Measurements from ENCODE around the gene GOPC. TPM values are rescaled to one million over a fixed set of nuclear protein-coding genes. Genes with fewer than 3 reads are reported as not detected.

GOPC gene
- total RNA-seq, 5 donors from 2014 or later (not counting 1 experiment from before 2014, with no cell fraction given), result 20.8 to 30.2 (median 27.5) TPM

DNA sequence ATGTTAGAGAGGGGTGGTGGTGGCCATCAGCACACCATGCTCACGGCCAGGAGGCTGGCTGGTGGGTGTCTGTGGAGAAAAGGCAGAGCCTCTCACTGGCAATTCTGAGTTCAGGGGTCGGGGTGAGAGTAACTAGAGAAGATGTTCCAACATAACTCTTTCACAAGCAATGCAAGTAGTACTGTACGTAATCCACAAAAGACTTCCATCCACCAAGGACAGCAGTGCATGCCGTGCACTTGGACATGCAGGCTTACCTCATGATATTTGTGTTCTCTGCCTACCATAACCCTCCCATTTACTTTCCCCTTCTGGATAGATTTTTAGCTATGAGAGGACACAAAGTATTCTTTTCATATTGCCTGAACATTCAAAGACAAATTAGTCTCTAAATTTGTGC, 68.5 kb downstream of the GOPC start:
- H3K4me1 Mint-ChIP-seq, result no peaks in the 10 kb centered on the region
- no peaks in the 10 kb centered on the region for H3K9me3 Mint-ChIP-seq
- Histone ChIP-seq H3K36me3 (ENCODE audit: control insufficient read depth in 2 of 2, extremely low read depth in 1 of 2, insufficient read depth in 1 of 2, low read length in 1 of 2) (no peaks in the 10 kb centered on the region), H3K4me1 (ENCODE audit: control insufficient read depth in 1 of 2, extremely low read depth in 1 of 2, insufficient read depth in 2 of 2, low read length in 2 of 2) (no peaks in the 10 kb centered on the region), H3K27ac (ENCODE audit: low read length) (no peak overlapping the region), H3K4me3 (ENCODE audit: control insufficient read depth in 1 of 2, extremely low read depth in 1 of 2, low read length in 1 of 2) (no peak overlapping the region), H3K9me3 (no peaks in the 10 kb centered on the region), H3K27me3 (replicated peaks in 1 of 2; ENCODE audit: control insufficient read depth in 2 of 2, extremely low read depth in 1 of 2, insufficient read depth in 2 of 2, low read length in 1 of 2) (peaks cover 0 to 3% of the 10 kb centered on the region in 2 experiments)
- POLR2A ChIA-PET, result no interaction called here
- CTCF ChIA-PET, result no interaction called here
- WGBS (ENCODE audit: insufficient coverage), result no CpG with 5 or more reads among the region's 4 CpGs
- H3K27me3 Mint-ChIP-seq, result peaks cover 0 to 12% of the 10 kb centered on the region in 2 donors
- H3K4me3 Mint-ChIP-seq, result no peak overlapping the region
- no peaks in the 10 kb centered on the region for H3K36me3 Mint-ChIP-seq
- ATAC-seq (replicated peaks in 1 of 4) (no peak), DNase-seq (no peak)
- no peak overlapping the region for H3K27ac Mint-ChIP-seq

DNA sequence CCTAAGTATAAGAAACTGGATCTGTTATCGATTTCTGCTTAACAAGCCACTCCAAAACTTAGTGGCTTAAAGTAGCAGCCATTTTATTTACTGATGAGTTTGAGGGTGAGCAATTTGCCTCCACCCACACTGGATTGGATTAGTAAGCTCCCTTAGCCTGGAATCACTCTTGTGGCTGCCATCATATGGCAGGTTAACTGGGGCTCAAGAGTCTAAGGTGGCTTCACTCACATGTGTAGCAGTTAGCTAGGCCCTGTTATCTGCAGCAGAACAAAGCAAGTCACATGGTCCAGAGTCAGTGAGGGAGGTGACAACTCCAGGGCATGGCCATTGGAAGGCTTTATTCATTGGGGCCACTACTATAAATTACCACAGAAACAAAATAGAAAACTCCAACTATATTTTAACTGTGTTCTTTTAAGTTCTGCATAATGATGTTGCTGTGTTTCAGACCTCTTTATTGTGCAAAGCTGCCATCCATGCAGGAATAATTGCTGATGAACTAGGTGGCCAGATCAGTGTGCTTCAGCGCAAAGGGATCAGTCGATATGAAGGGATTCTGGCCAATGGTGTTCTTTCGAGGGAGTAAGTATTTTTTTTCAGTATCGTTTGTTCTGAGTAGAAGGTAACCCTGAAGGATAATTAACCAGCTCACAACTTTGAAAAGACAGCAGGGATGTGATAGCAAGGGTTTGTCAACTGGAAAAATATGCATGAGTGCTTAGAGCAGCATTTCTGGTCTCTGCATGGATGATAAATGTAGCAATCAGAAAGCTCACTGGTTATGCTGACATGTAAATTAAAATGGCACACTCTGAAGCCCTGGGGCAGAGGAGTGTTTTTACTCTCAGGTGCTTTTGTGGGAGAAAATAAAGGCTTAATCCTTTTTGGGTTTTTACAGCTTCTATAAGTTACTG, 70.2 kb downstream of the GOPC start:
- WGBS (ENCODE audit: insufficient coverage), result 100% methylated on average over 3 of the region's 5 CpGs
- Mint-ChIP-seq H3K4me1 (no peaks in the 10 kb centered on the region), H3K9me3 (no peaks in the 10 kb centered on the region), H3K36me3 (no peaks in the 10 kb centered on the region), H3K27ac (no peak overlapping the region), H3K27me3 (peaks cover 0 to 3% of the 10 kb centered on the region in 2 donors), H3K4me3 (no peak overlapping the region)
- no peak for DNase-seq
- peaks cover 0 to 3% of the 10 kb centered on the region in 2 experiments for H3K27me3 ChIP-seq (replicated peaks in 1 of 2; ENCODE audit: control insufficient read depth in 2 of 2, extremely low read depth in 1 of 2, insufficient read depth in 2 of 2, low read length in 1 of 2)
- ChIA-PET CTCF (no interaction called here), POLR2A (interaction anchor here in 1 of 2 donors (0.6 kb wide), 3 partner anchors 15 to 1475 kb away, joined by 3 to 5 read pairs (median 3); no protein-coding TSS in a partner anchor)
- H3K27ac ChIP-seq (ENCODE audit: low read length), result no peak overlapping the region
- no peaks in the 10 kb centered on the region for H3K4me1 ChIP-seq (ENCODE audit: control insufficient read depth in 1 of 2, extremely low read depth in 1 of 2, insufficient read depth in 2 of 2, low read length in 2 of 2)
- no peaks in the 10 kb centered on the region for H3K9me3 ChIP-seq
- no peak for ATAC-seq (replicated peaks in 1 of 4)
- no peaks in the 10 kb centered on the region for H3K36me3 ChIP-seq (ENCODE audit: control insufficient read depth in 2 of 2, extremely low read depth in 1 of 2, insufficient read depth in 1 of 2, low read length in 1 of 2)
- no peak overlapping the region for H3K4me3 ChIP-seq (ENCODE audit: control insufficient read depth in 1 of 2, extremely low read depth in 1 of 2, low read length in 1 of 2)

DNA sequence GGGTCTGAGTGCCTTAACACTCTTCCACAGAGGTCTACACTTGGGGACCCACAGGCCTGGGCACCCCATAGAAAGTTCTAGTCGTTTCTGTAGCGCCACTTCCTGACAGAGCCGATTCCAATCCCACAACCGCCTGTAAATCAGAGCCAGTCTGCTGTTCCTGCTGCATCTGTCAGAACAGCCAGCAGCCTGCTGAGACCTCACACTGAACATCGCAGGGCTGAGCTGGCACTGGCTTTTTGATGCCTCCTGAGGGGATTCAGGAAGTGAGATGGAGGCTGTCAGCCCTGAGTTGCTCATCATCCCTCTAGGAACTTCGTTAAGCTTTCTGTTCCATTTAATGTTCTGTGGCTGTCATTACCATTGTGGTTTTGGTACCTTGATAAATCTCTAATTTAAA, 71.0 kb downstream of the GOPC start:
- ChIA-PET POLR2A (interaction anchor here in 1 of 2 donors (0.6 kb wide), 1 partner anchor 16 kb away, joined by 3 read pairs; no protein-coding TSS in a partner anchor), CTCF (interaction anchor here (0.6 to 1.5 kb wide), 2 partner anchors 24 to 81 kb away, joined by 3 to 5 read pairs; no protein-coding TSS in a partner anchor)
- no peak overlapping the region for H3K4me3 Mint-ChIP-seq

DNA sequence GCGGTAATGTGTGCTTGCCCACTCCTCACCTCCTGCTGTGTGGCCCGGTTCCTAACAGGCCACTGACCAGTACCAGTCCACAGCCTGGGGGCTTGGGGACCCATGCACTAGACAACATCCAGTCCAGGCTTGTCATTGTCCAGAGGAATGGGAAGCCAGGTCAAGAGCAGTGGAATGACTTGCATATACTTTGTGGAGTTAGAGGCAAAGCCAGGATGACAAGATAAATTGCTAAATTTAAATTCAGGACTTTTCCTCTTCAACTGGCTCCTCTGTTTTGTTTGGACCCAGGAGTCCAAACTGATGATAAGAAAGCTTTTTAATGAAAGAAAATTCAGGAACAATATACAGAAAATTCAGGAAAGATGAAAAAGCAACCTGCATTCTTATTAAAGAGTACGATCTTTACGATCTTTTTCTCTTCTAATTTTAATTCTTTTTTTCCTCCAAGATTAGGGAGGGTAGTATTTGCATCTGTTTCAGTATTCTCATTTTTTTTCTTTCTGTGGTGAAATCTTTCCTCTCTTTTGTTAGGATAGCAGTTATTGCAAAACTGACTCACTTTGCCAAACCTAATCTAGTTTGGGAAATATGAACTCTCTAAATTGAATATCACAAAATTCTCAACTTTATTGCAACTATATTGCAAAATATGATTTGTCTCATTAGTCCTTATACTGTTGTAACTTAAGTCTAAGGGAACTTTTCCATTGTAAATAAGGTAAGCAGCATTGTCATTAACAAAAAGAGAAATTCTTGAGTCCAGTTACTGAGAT, 71.7 kb downstream of the GOPC start:
- Histone ChIP-seq H3K4me3 (ENCODE audit: control insufficient read depth in 1 of 2, extremely low read depth in 1 of 2, low read length in 1 of 2) (no peak overlapping the region), H3K27ac (ENCODE audit: low read length) (no peak overlapping the region), H3K36me3 (ENCODE audit: control insufficient read depth in 2 of 2, extremely low read depth in 1 of 2, insufficient read depth in 1 of 2, low read length in 1 of 2) (no peaks in the 10 kb centered on the region), H3K4me1 (ENCODE audit: control insufficient read depth in 1 of 2, extremely low read depth in 1 of 2, insufficient read depth in 2 of 2, low read length in 2 of 2) (no peaks in the 10 kb centered on the region), H3K9me3 (no peaks in the 10 kb centered on the region), H3K27me3 (replicated peaks in 1 of 2; ENCODE audit: control insufficient read depth in 2 of 2, extremely low read depth in 1 of 2, insufficient read depth in 2 of 2, low read length in 1 of 2) (peaks cover 0 to 3% of the 10 kb centered on the region in 2 experiments)
- Mint-ChIP-seq H3K9me3 (no peaks in the 10 kb centered on the region), H3K4me1 (no peaks in the 10 kb centered on the region), H3K27ac (no peak overlapping the region), H3K36me3 (no peaks in the 10 kb centered on the region), H3K27me3 (no peaks in the 10 kb centered on the region), H3K4me3 (no peak overlapping the region)
- 100% methylated on average over 1 of the region's 4 CpGs for WGBS (ENCODE audit: insufficient coverage)
- POLR2A ChIA-PET, result no interaction called here
- ATAC-seq (replicated peaks in 1 of 4), result no peak
- no peak for DNase-seq
- CTCF ChIA-PET, result interaction anchor here (0.6 to 1.5 kb wide), 3 partner anchors 25 to 299 kb away, joined by 3 to 5 read pairs (median 5); no protein-coding TSS in a partner anchor

More for the DNA sequence above, 71.0 kb downstream of the GOPC start:
- Mint-ChIP-seq H3K27ac (no peak overlapping the region), H3K4me1 (no peaks in the 10 kb centered on the region), H3K9me3 (no peaks in the 10 kb centered on the region), H3K27me3 (peaks cover 0 to under 1% of the 10 kb centered on the region in 2 donors), H3K36me3 (no peaks in the 10 kb centered on the region)
- 57% methylated on average over 5 of the region's 6 CpGs for WGBS (ENCODE audit: insufficient coverage)
- H3K4me1 ChIP-seq (ENCODE audit: control insufficient read depth in 1 of 2, extremely low read depth in 1 of 2, insufficient read depth in 2 of 2, low read length in 2 of 2), result no peaks in the 10 kb centered on the region
- no peaks in the 10 kb centered on the region for H3K36me3 ChIP-seq (ENCODE audit: control insufficient read depth in 2 of 2, extremely low read depth in 1 of 2, insufficient read depth in 1 of 2, low read length in 1 of 2)
- H3K27me3 ChIP-seq (replicated peaks in 1 of 2; ENCODE audit: control insufficient read depth in 2 of 2, extremely low read depth in 1 of 2, insufficient read depth in 2 of 2, low read length in 1 of 2), result peaks cover 0 to 3% of the 10 kb centered on the region in 2 experiments
- no peaks in the 10 kb centered on the region for H3K9me3 ChIP-seq
- no peak overlapping the region for H3K4me3 ChIP-seq (ENCODE audit: control insufficient read depth in 1 of 2, extremely low read depth in 1 of 2, low read length in 1 of 2)
- no peak overlapping the region for H3K27ac ChIP-seq (ENCODE audit: low read length)
- DNase-seq, result no peak
- ATAC-seq (replicated peaks in 1 of 4), result no peak

DNA sequence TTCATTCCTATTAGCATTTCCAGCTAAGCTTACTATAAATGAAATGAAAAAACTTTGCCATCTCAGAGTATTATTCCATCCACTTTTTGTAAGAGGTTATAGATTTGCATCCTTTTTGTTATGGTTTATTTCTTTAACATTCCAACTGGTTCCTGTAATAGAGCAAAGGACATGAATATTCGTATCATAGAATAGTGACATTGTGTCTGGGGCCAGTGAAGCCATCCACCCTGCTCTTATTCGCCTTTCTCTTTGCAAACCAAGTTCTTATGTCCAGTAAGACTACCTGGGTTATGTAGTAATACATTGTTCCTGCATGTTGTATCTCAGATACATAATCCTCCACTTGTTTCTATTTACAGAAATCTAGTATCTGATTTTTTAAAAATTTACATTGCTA, 76.7 kb downstream of the GOPC start:
- H3K27me3 ChIP-seq (replicated peaks in 1 of 2; ENCODE audit: control insufficient read depth in 2 of 2, extremely low read depth in 1 of 2, insufficient read depth in 2 of 2, low read length in 1 of 2), result peaks cover 0 to 3% of the 10 kb centered on the region in 2 experiments
- H3K27ac ChIP-seq (ENCODE audit: low read length), result no peak overlapping the region
- Mint-ChIP-seq H3K36me3 (no peaks in the 10 kb centered on the region), H3K4me3 (no peak overlapping the region), H3K4me1 (no peaks in the 10 kb centered on the region), H3K27ac (no peak overlapping the region), H3K9me3 (no peaks in the 10 kb centered on the region), H3K27me3 (no peaks in the 10 kb centered on the region)
- no peaks in the 10 kb centered on the region for H3K36me3 ChIP-seq (ENCODE audit: control insufficient read depth in 2 of 2, extremely low read depth in 1 of 2, insufficient read depth in 1 of 2, low read length in 1 of 2)
- WGBS (ENCODE audit: insufficient coverage), result no CpG with 5 or more reads among the region's 2 CpGs
- no peak overlapping the region for H3K4me3 ChIP-seq (ENCODE audit: control insufficient read depth in 1 of 2, extremely low read depth in 1 of 2, low read length in 1 of 2)
- no peaks in the 10 kb centered on the region for H3K9me3 ChIP-seq
- DNase-seq (no peak), ATAC-seq (replicated peaks in 1 of 4) (no peak)
- CTCF ChIA-PET, result no interaction called here
- POLR2A ChIA-PET, result no interaction called here
- H3K4me1 ChIP-seq (ENCODE audit: control insufficient read depth in 1 of 2, extremely low read depth in 1 of 2, insufficient read depth in 2 of 2, low read length in 2 of 2), result no peaks in the 10 kb centered on the region

DNA sequence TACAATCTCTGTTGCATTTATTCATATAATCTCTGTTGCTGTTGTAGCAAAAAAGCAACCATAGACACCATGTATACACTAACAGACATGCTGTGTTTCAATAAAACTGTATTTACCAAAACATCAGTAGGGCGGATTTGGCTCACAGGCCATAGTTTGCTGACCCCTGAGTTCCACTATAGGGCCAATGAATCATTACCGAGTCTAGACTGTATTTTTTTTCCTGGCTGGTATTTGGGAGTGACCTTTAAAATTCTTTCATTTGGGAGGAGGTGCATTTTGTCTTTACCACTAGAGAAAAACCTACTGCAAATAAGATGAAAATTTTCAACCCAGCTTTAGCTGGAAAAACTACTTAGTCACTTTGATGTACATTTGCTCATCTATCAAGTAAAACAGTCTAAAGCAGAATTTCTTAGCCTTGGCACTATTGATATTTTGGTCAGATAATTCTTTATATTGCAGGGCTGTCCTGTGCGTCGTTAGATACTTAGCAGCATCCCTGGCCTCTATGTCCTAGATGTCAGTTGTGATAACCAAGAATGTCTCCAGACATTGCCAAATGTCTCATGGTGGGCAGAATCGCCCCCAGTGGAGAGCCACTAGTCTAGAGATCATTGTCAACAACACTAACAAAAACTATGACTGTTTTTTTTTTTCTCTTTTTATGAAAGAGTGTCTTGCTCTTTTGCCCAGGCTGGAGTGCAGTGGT, 80.4 kb downstream of the GOPC start:
- Mint-ChIP-seq H3K36me3 (no peaks in the 10 kb centered on the region), H3K27me3 (no peaks in the 10 kb centered on the region), H3K27ac (no peak overlapping the region), H3K4me1 (no peaks in the 10 kb centered on the region), H3K4me3 (no peak overlapping the region), H3K9me3 (no peaks in the 10 kb centered on the region)
- Histone ChIP-seq H3K27ac (ENCODE audit: low read length) (no peak overlapping the region), H3K4me1 (ENCODE audit: control insufficient read depth in 1 of 2, extremely low read depth in 1 of 2, insufficient read depth in 2 of 2, low read length in 2 of 2) (no peaks in the 10 kb centered on the region), H3K9me3 (no peaks in the 10 kb centered on the region), H3K36me3 (ENCODE audit: control insufficient read depth in 2 of 2, extremely low read depth in 1 of 2, insufficient read depth in 1 of 2, low read length in 1 of 2) (no peaks in the 10 kb centered on the region), H3K27me3 (replicated peaks in 1 of 2; ENCODE audit: control insufficient read depth in 2 of 2, extremely low read depth in 1 of 2, insufficient read depth in 2 of 2, low read length in 1 of 2) (no peaks in the 10 kb centered on the region), H3K4me3 (ENCODE audit: control insufficient read depth in 1 of 2, extremely low read depth in 1 of 2, low read length in 1 of 2) (no peak overlapping the region)
- POLR2A ChIA-PET, result interaction anchor here in 1 of 2 donors (0.6 kb wide), 1 partner anchor 27 kb away, joined by 3 read pairs; no protein-coding TSS in a partner anchor
- ATAC-seq (replicated peaks in 1 of 4) (no peak), DNase-seq (no peak)
- 97% methylated on average over 3 of the region's 5 CpGs for WGBS (ENCODE audit: insufficient coverage)
- CTCF ChIA-PET, result no interaction called here

Measured in T-cell (primary cell).